IPS-18a (cell line): ENCODE results near the gene CACUL1.
"Not testable (repeated sequence)": the region's sequence is repeated elsewhere in the genome, so short reads cannot be mapped to it uniquely, and the experiment has no call there.

Source experiments
- H3K27ac ChIP-seq: one replicate; pipeline ENCODE4 v1.5.1; 2013; ENCODE audit warnings: low read length
- H3K27me3 ChIP-seq: one replicate; pipeline ENCODE4 v1.6.1; 2013; ENCODE audit warnings: mild to moderate bottlenecking, low read length; ENCODE audit not compliant: control insufficient read depth, insufficient read depth
- H3K36me3 ChIP-seq: one replicate; pipeline ENCODE4 v1.6.1; 2013; ENCODE audit warnings: low read depth, low read length; ENCODE audit not compliant: control insufficient read depth
- H3K4me1 ChIP-seq: one replicate; pipeline ENCODE4 v1.6.1; 2013; ENCODE audit warnings: low read depth, low read length; ENCODE audit not compliant: control insufficient read depth
- H3K4me3 ChIP-seq: one replicate; pipeline ENCODE4 v1.5.1; 2013; ENCODE audit warnings: low read length
- H3K9ac ChIP-seq: one replicate; pipeline ENCODE4 v1.6.1; 2013; ENCODE audit warnings: mild to moderate bottlenecking, low read length, moderate library complexity
- H3K9me3 ChIP-seq: one replicate; pipeline ENCODE4 v1.6.1; 2013; ENCODE audit warnings: low read depth, low read length; ENCODE audit not compliant: control insufficient read depth

CACUL1 gene

GRCh38 chr10:118672153-118672552 lies 82.6 kb downstream of the CACUL1 start:
- no peak overlapping the region for H3K9ac ChIP-seq

GRCh38 chr10:118671221-118671620 lies 83.5 kb downstream of the CACUL1 start:
- H3K4me1 ChIP-seq, H3K9ac ChIP-seq, H3K4me3 ChIP-seq, H3K36me3 ChIP-seq, H3K27me3 ChIP-seq, H3K27ac ChIP-seq, H3K9me3 ChIP-seq: not testable (repeated sequence)

More at GRCh38 chr10:118672153-118672552, 82.6 kb downstream of the CACUL1 start:
- Histone ChIP-seq H3K27me3 (no peaks in the 10 kb centered on the region), H3K4me1 (no peaks in the 10 kb centered on the region), H3K4me3 (no peak overlapping the region), H3K27ac (no peak overlapping the region), H3K9me3 (no peaks in the 10 kb centered on the region), H3K36me3 (no peaks in the 10 kb centered on the region)

GRCh38 chr10:118670472-118671124 lies 84.2 kb downstream of the CACUL1 start:
- Histone ChIP-seq H3K27me3 (no peaks in the 10 kb centered on the region), H3K27ac (no peak overlapping the region), H3K9ac (no peak overlapping the region), H3K4me3 (no peak overlapping the region), H3K4me1 (no peaks in the 10 kb centered on the region), H3K36me3 (no peaks in the 10 kb centered on the region), H3K9me3 (no peaks in the 10 kb centered on the region)

GRCh38 chr10:118669835-118670234 lies 84.9 kb downstream of the CACUL1 start:
- Histone ChIP-seq H3K4me3 (no peak overlapping the region), H3K4me1 (no peaks in the 10 kb centered on the region), H3K36me3 (no peaks in the 10 kb centered on the region), H3K27ac (no peak overlapping the region), H3K9ac (no peak overlapping the region), H3K27me3 (no peaks in the 10 kb centered on the region), H3K9me3 (no peaks in the 10 kb centered on the region)

- Histone ChIP-seq H3K9ac (no peak overlapping the region), H3K4me3 (no peak overlapping the region), H3K4me1 (no peaks in the 10 kb centered on the region), H3K27ac (no peak overlapping the region), H3K9me3 (no peaks in the 10 kb centered on the region), H3K27me3 (no peaks in the 10 kb centered on the region), H3K36me3 (no peaks in the 10 kb centered on the region)
These were observed 85.6 kb downstream of the CACUL1 start for GRCh38 chr10:118669020-118669791.

- Histone ChIP-seq H3K4me3 (no peak overlapping the region), H3K9ac (no peak overlapping the region), H3K9me3 (no peaks in the 10 kb centered on the region), H3K36me3 (no peaks in the 10 kb centered on the region), H3K27me3 (no peaks in the 10 kb centered on the region), H3K4me1 (no peaks in the 10 kb centered on the region), H3K27ac (no peak overlapping the region)
These were observed 86.4 kb downstream of the CACUL1 start for GRCh38 chr10:118668228-118668952.

GRCh38 chr10:118667732-118668131 lies 87.0 kb downstream of the CACUL1 start:
- Histone ChIP-seq H3K4me3 (no peak overlapping the region), H3K27me3 (no peaks in the 10 kb centered on the region), H3K9ac (no peak overlapping the region), H3K4me1 (no peaks in the 10 kb centered on the region), H3K36me3 (no peaks in the 10 kb centered on the region), H3K9me3 (no peaks in the 10 kb centered on the region), H3K27ac (no peak overlapping the region)

- H3K4me1 ChIP-seq = no peaks in the 10 kb centered on the region
- H3K9me3 ChIP-seq = no peaks in the 10 kb centered on the region
- H3K4me3 ChIP-seq = no peak overlapping the region
- no peak overlapping the region for H3K9ac ChIP-seq
- no peaks in the 10 kb centered on the region for H3K27me3 ChIP-seq
- no peak overlapping the region for H3K27ac ChIP-seq
- no peaks in the 10 kb centered on the region for H3K36me3 ChIP-seq
These were observed 88.4 kb downstream of the CACUL1 start for GRCh38 chr10:118666350-118666749.

- H3K4me1 ChIP-seq = no peaks in the 10 kb centered on the region
- no peak overlapping the region for H3K27ac ChIP-seq
- H3K4me3 ChIP-seq = no peak overlapping the region
- H3K9me3 ChIP-seq = no peaks in the 10 kb centered on the region
- H3K36me3 ChIP-seq = no peaks in the 10 kb centered on the region
- H3K9ac ChIP-seq = no peak overlapping the region
- H3K27me3 ChIP-seq = no peaks in the 10 kb centered on the region
These were observed 90.4 kb downstream of the CACUL1 start for GRCh38 chr10:118664321-118664720.

- Histone ChIP-seq H3K36me3 (no peaks in the 10 kb centered on the region), H3K4me3 (no peak overlapping the region), H3K9me3 (no peaks in the 10 kb centered on the region), H3K4me1 (no peaks in the 10 kb centered on the region), H3K27ac (no peak overlapping the region), H3K9ac (no peak overlapping the region), H3K27me3 (no peaks in the 10 kb centered on the region)
These were observed 91.6 kb downstream of the CACUL1 start for GRCh38 chr10:118663176-118663575.

- Histone ChIP-seq H3K27ac (no peak overlapping the region), H3K4me1 (no peaks in the 10 kb centered on the region), H3K27me3 (no peaks in the 10 kb centered on the region), H3K9ac (no peak overlapping the region), H3K9me3 (no peaks in the 10 kb centered on the region), H3K36me3 (no peaks in the 10 kb centered on the region), H3K4me3 (no peak overlapping the region)
These were observed 92.3 kb downstream of the CACUL1 start for GRCh38 chr10:118662228-118663035.
